Hypothalamus (tissue), 51 donors: ENCODE results near the gene RNF181.
"Not testable (repeated sequence)": the region's sequence is repeated elsewhere in the genome, so short reads cannot be mapped to it uniquely, and the experiment has no call there.

Source experiments
- DNase-seq, 51 donors: peaks; one replicate each; lab custom pipeline; 2025; lab: John Stamatoyannopoulos, UW

RNF181 gene

DNA sequence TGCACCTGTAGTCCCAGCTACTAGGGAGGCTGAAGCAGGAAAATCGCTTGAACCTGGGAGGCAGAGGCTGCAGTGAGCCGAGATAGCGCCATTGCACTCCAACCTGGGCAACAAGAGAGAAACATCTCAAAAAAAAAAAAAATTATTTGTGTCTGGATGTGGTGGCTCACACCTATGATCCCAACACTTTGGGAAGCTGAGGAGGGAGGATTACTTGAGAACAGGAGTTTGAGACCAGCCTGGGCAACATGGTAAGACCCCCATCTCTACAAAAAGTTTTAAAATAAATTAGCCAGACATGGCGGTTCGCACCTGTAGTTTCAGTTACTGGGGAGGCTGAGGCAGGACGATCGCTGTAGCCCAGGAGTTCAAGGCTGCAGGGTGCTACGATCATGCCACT, 19.8 kb upstream of the RNF181 start:
- no peak for DNase-seq

DNA sequence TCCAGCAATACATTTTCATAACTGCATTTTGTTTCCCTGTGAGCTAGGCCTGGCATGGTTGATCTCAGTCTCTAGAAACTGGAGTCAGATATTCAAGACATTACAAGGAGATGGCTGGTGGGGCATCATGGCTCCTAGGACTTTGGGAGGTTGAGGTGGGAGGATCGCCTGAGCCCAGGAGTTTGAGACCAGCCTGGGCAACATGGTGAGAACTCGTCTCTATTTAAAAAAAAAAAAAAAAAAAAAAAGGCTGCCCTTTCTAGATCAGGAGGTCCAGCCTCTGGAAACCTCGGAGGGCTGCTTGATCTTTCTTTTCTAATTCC, 18.5 kb upstream of the RNF181 start:
- no peak for DNase-seq

DNA sequence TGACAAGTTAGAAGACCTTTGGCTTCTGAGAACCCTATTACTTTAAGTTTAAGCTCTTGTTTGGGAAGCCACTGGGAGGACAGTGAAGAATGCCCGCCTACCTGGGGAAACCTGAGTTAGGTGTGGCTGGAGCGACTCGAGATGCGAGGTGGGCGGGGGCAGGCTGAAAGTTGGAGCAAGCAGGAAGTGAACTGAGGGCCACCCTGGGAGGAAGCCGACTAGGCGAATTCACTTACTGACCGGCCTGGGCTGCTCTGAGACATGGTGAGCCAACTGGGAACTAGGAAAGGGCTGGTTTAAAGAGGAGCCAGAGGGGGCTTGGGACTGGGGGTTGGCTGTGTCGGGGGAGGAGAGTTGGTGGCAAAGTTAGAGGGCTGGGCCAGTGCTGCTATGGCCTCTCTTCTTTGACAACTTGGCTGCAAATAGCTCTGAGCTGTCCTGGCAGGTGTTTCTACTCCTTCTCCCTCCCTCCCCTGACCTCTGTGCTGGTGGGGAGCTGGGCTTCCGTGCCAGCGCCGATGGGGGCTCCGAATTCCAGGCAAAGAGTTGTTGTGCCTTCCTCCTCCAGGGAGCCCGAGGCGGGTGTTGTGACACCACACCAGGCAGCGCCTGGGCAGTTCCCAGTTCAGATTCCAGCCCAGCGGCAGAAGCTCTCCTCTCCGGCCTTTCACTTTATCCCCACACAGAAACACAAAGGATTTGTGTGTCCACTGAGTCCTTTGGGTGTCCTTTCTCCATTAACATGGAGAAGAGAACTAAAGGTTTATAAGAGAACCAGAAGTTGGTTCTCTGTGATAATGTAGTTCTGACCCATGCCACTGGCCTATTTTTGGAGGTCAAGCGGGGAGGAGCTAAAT, 17.9 kb upstream of the RNF181 start, which contains the start of gene VAMP8:
Gene VAMP8 (plus strand): TSS at position 201 of the 857 bp plus-strand sequence. CDS start 61 bp downstream, at position 262.
- DNase-seq, result peak in 2 of 51 donors; percentile 16 to 27

DNA sequence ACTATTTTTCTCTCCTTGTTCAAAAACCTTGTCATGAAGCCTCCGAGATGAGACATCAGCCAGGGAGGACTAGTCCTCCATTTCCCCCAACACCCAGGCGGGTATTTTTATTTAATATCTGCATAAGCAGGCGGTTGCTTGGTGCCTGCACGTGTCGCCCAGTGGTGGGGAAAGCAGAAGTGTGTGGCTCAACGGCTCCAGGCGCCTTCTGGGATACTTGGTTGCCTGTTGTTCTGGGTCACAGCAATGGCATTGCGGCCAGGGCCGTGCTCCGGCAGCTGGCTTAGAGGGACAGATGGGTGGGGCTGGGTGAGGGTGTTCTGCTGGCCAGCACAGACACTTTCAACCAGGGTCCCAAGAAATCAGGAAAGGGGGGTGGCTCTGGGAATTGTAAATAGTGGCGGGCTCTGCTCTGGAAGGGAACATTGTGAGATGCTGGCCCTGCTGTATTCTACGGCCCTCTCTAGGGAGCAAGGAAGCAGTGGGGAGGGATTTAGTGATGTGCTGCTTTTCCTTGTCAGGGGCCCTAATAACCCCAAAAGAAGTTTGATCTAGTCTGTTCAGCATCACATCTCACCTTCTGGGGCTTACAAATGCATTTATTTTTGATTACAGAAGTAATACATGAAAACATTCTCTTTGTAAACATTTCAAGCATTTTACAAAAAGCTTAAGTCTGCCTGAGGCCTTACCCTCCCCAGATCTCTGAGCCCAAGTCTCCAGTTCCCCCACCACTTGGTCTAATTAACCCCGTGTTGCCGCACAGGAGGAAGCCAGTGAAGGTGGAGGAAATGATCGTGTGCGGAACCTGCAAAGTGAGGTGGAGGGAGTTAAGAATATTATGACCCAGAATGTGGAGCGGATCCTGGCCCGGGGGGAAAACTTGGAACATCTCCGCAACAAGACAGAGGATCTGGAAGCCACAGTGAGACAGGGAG, 17.0 kb upstream of the RNF181 start:
- peak in 6 of 51 donors; percentile 15 to 31 (median 20) for DNase-seq

DNA sequence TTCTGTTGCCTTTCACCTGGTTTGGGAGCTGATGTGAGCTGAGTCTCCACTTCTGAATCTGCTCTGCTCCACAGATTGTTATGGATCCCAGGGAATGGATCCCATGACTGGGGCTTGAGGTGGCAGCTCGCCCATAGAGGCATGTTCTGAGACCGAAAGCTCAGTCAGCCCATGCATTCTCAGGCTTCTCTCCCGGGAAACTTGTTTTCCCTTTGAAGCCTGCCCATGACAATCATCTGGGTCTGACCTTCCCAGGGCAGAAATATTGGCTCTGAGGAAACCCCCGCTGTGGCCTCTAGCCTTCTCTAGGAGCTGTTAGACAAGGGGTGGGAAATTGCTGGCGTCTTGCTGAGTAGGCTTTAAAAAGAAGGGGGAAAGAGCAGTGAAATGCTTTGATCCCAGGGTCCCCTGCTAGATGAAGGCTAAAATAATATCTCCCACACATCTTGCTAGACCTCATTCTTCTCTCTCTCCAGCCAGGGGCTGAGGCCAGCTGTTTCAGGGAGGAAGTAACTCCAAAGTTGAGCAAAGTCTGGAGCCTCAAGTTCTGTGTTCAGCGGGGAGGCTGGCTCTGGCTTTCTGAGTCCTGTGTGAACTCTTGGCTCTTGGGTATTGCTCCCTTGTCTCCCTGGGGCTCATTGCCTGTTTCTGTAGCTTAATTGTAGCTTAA, 16.1 kb upstream of the RNF181 start:
- DNase-seq, result peak in 1 of 51 donors; percentile 24

DNA sequence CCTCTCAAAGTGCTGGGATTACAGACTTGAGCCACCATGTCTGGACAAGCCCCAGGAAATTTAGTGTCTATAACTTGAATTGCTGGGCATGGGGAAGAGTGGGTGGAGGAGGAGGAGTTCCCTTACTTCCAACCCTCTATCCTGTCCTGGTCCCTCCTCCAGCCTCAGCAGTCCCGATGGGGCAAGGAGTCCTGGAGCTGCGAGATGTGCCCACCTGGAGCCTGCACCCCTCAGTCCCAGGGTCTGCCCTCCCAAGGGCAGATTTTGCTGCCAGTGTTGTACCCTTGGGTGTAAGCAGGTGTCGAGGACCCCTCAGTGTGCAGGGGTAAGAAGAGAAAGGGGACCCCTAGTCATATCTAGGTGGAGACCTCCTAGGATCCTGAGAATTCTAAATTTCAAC, 15.3 kb upstream of the RNF181 start:
- no peak for DNase-seq

DNA sequence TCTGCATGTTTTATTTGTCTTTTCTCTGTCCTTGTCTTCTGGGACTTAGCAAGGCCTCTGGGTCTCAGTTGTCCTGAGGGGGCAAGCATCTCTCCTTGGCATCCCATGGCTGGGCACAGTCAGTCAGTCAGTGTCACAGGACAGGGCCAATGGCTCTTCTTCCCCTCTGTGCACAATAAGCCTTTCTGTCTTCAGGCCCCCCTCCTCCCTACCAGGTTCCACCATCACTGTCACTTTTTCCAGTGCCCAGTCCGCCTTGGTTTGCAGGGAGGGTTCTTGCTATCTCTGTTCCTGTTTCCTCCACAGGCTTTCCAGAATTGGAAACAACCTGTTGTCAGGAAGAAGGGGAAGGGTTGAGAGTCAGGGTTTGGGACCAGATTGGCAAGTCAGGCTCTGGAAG, 13.1 kb upstream of the RNF181 start:
- DNase-seq, result peak in 7 of 51 donors; percentile 13 to 42 (median 27)

DNA sequence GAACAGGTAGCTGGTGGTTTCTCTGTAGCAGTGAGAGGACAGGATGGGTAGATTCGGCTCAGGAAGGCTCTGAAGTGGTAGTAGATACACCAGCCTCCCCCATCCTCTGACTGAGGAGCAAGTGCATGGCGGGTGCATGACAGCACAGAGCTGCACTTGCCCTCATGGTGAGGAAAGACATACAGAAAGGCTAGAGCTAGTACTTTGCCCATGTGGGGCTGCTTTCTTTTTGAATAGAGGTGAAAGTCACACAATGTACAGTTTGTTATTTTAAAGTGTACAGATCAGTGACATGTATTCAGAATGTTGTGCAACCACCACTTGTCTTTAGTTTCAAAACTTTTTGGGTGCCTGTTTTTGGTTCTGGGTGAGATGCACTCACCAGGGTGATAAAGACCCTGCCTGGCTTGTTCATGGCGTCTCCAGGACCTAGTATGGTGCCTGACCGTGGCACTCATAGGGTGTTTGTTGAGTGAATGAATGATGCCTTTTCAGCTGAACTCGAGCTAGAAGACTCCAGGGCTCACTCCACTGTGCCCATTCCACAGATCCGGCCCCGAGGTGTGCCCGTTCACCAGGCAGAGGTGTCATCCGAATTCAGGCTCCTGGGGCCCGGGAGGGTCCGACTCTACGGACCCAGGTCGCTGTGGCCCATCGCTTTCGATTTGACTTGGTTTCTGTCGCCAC, 11.7 kb upstream of the RNF181 start:
- DNase-seq, result no peak

DNA sequence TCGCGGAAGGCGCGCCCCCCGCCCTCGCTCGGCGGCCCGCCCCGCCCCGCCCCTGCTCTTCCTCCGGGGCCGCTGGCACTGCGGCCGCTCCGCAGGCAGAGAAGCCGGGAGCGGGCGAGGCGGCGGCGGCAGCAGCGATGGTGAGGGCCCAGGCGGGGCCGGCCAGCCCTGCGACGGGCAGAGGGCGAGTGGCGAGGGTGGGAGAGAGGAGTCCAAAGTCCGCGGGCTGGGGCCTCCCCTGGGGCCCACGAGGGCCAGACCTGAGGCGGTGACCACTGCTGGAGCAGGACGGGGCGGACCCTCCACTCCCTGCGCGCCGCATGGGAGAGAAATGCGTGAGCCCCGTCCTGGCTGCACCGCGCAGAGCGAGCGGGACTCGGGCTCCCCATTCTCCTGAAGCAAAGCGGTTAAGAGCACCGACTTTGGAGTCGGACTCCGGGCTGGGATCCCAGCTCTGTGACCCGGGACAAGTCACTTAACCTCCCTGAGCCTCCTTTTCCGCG, 11.1 kb upstream of the RNF181 start, which contains the start of gene VAMP5:
Gene VAMP5 (plus strand): TSS at position 78 of the 503 bp plus-strand sequence. CDS start 60 bp downstream, at position 138.
- DNase-seq, result peak in 8 of 51 donors; percentile 19 to 53 (median 26)

DNA sequence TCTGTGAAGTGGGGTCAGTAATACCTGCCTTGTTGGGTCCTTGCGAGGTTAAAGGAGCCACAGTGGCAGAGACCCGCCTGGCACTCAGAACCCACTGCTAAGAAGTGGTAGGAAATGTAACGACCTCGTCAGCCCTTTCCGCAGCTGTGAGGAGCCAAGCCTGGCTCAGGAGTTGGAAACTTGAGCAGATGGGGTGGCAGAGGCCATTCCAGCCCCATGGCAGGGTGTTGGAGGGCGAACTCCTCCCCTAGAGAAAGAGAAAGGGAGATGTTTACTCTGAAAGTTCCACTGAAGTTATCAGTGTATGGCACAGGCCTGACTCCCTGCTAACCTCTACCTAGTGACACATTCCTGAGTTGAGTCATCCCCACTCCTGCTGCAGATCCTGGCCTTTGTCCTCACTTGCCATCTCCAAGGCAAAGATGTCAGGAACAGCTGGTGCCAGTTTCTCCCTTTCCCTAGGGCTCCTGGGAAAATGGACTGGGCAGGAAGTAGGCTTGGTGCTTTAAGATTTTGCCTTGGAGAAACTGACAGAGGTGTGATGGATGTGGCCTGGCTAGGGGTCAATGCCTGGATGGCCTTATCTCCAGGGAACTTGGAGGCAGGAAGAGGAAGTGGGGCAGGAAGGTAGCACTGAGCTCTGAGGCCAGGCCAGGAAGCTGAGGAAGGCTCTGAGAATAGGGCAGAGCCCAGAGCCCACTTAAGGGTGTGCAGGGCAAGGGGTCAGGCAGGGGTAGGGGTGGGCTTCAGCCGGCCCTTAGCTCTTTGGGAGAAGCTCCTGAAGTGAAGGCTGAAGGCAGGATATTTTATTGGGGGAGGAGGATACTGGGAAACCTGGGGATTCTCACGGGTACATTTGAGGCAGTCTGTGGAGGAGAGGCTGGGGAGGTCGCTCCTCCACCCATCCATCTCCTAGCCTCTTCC, 10.4 kb upstream of the RNF181 start:
- no peak for DNase-seq

DNA sequence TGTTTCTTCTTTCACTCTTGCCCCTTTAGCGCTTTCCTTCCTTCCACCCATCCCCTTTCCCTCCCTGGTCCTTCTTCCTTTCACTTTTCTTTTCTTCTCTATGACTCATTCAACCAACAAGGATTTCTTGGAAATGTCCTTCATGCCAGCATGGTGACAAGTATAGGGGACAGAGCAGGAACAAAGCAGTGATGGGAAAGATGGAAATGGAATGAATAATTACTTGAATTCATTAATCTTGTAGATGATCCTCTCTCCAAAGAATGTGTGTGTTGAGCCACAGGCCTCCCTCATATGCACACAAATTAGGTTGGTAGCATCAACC, 9.8 kb upstream of the RNF181 start:
- no peak for DNase-seq

DNA sequence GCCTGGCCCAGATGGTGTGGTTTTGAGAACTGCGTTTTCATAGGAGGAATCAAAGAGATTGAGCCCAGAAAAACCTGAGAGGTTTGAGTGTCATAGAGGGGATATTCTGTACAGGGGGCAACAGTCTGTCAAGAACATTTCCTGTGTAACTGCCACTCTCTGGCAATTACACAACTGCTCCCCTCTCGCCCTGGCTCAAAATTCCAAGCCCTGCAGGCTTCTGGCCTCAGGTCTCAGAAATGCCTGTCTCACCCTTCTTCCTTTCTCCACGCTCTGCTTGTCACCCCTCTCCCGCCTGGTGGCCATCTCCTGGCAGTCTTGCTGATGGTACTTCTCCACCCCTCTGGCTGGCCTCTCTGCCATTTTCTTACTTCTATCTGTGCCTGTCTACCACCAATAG, 7.3 kb upstream of the RNF181 start:
- no peak for DNase-seq

DNA sequence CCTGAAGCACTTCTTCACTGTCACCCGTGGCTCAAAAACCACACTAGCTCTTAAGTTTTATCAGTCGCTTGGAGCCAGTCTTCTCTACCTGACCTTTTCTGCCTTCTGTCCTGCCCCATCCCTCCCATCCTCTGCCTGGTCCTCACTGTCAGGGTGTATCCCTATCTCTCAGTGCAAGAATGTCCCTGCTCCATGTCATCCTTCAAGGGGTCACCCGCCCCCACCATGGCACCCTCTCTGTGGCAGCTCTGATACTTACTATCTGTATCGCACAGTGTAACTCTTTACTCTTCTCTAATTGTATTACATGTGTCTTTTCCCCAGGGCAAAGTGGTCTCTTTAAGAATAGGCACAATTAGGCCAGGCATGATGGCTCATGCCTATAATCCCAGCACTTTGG, 6.9 kb upstream of the RNF181 start:
- no peak for DNase-seq

DNA sequence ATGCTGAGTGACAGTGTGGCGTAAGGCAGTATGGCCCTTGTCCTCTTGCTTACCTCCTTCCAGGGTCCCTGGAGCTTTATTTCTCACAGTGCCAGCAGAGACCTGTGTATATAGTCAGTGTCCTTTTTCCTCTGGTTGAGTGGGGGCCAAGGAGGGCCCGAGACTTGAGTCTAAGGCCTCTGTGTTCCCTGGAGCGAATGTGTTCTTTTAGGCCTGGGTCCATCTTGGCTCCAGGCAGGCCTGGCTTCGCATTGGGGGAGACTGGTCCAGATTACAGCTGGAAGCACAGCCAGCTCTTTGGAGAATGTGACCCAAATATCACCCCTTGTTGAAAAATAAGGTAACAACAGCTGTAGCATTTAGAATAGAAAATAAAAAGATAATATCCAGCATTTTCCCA, 6.4 kb upstream of the RNF181 start:
- DNase-seq, result peak in 8 of 51 donors; percentile 13 to 46 (median 28)

DNA sequence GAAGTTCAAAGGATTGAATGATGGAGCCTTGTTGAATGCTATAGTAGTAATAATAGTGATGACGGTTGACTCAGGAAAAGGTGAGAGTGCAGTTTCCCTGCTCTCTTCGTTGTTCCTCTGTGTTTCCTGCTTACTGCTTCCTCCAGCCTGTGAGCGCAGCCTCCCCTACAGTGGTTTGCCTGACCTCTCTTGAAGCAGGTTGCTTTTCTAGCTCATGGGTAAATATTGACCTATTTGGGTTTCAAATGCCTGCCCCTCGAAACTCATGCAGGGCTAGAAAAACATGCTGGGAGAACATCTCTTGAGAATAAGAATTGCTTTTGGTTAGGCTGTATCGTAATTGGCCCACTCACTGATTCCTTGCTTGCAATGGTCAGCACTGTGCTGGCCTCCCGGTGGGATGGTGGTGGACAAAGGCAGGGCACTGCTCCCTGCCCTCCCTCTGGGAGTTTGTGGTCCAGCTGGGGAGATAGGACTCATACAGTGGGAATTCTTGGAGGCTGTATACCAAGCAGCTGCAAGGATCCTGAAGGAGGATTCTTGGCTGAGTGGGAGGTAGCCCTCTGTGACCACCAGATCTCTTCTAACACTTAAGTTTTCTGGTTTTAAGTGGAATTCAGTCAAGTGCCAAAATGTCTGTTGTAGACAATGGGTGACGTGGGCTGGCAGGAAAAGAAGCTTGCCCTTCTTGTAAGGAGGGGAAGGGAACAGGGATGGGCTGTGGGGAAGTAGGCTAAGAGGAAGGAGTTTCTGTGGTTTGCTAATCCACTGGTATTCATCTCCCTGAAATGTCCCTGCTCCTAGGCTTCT, 5.4 kb upstream of the RNF181 start:
- peak in 6 of 51 donors; percentile 14 to 39 (median 23) for DNase-seq

DNA sequence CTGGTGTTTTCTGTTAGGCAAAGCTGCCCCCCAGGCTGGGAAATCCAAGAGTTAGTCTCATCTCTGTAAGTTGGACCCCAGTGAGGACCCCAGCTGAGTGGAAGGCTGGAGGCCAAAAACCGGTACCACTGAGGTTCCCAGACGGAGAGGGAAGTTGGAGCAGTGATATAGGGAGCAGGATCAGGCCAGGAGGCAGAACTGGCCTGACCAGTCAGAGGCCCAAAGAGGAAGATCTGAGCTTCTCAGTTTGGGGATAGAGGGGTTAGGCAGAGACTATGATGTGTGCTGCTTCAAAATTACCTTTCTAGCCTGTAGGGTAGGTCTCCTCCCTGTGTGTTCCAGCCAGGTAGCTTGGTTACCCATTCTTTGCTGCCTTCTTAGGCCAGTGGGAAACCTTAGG, 4.6 kb upstream of the RNF181 start:
- DNase-seq, result no peak

DNA sequence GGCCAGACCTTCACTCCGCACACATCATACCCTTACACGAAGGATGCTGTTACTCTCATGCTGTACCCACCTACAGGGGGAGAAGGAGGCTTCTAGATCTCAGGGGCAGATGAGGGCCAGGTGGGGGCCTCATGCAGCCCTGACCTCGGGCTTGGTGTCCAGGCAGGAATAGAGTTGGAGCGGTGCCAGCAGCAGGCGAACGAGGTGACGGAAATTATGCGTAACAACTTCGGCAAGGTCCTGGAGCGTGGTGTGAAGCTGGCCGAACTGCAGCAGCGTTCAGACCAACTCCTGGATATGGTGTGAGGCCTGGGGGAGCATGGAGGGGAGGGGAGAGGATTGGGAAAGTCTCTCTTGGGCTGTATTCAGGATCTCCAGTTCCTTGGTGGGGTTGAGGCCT, 4.0 kb upstream of the RNF181 start:
- no peak for DNase-seq

DNA sequence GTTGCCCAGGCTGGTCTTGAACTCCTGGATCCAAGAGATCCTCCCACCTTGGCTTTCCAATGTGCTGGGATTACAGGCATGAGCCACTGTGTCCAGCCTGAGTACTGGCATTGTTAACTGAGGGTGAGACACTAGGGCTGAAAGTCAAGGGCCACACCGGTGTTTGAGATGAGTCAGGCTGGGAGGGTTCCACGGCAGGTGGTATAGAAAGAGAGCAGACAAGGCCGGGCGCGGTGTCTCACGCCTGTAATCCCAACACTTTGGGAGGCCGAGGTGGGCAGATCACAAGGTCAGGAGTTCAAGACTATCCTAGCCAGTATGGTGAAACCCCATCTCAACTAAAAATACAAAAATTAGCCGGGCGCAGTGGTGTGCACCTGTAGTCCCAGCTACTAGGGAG, 3.2 kb upstream of the RNF181 start:
- not testable (repeated sequence) for DNase-seq
